Natural killer cell (primary cell): ENCODE results near the gene TMEM115. TPM values are rescaled to one million over a fixed set of nuclear protein-coding genes. Genes with fewer than 3 reads are reported as not detected.

Experiments used
- ATAC-seq, 3 donors: fragments of 150-1000 bp in 2 of 3; fragments of 200-7000 bp in 1 of 3; cut with Tn5 transposase; 1 replicate in 1 of 3; 2 replicates in 2 of 3; pipeline ENCODE4 v1.10.0; 2021; ENCODE audit warnings: mild to moderate bottlenecking in 2 of 3, moderate library complexity in 2 of 3
- DNase-seq, 2 donors: peaks; one replicate each; pipeline versions ENCODE4 v3.0.0 to v3.0.0-alpha.2; 2013 to 2021; ENCODE audit warnings: mixed read lengths in 1 of 2
- H3K27ac ChIP-seq: one replicate; pipeline ENCODE4 v1.5.1; 2013; ENCODE audit warnings: mild to moderate bottlenecking, low read length
- H3K27me3 ChIP-seq: one replicate; pipeline ENCODE4 v1.6.1; 2013; ENCODE audit warnings: low read length; ENCODE audit not compliant: control insufficient read depth, insufficient read depth
- H3K36me3 ChIP-seq: one replicate; pipeline ENCODE4 v1.6.1; 2013; ENCODE audit warnings: low read length; ENCODE audit not compliant: control insufficient read depth, insufficient read depth
- H3K4me1 ChIP-seq: one replicate; pipeline ENCODE4 v1.6.1; 2013; ENCODE audit warnings: low read length; ENCODE audit not compliant: control insufficient read depth, insufficient read depth
- H3K4me3 ChIP-seq: one replicate; pipeline ENCODE4 v1.5.1; 2013; ENCODE audit warnings: low read length
- H3K9me3 ChIP-seq: one replicate; pipeline ENCODE4 v1.6.1; 2013; ENCODE audit warnings: low read length; ENCODE audit not compliant: control insufficient read depth, insufficient read depth
- H3K27ac Mint-ChIP-seq, 2 donors: one replicate each; pipeline ENCODE4 v1.8.0; 2022; ENCODE audit warnings: mild to moderate bottlenecking in 2 of 2, mixed read lengths in 2 of 2, moderate library complexity in 1 of 2
- H3K27me3 Mint-ChIP-seq, 2 donors: one replicate each; pipeline ENCODE4 v1.8.0; 2022; ENCODE audit warnings: low read depth in 2 of 2, mixed read lengths in 2 of 2
- H3K36me3 Mint-ChIP-seq: one replicate; pipeline ENCODE4 v1.8.0; 2022; ENCODE audit warnings: mixed read lengths
- H3K4me1 Mint-ChIP-seq, 2 donors: one replicate each; pipeline ENCODE4 v1.8.0; 2022; ENCODE audit warnings: mixed read lengths in 2 of 2
- H3K4me3 Mint-ChIP-seq: one replicate; pipeline ENCODE4 v1.8.0; 2022; ENCODE audit warnings: mild to moderate bottlenecking, moderate library complexity, mixed read lengths
- H3K9me3 Mint-ChIP-seq, 2 donors: one replicate each; pipeline ENCODE4 v1.8.0; 2022; ENCODE audit warnings: mixed read lengths in 2 of 2
- CTCF ChIP-seq: fragments of 200-600 bp; IDR thresholded peaks from one replicate; pipeline ENCODE4 v1.8.0; 2022; ENCODE audit warnings: antibody characterized with exemption
- WGBS: methylation state at CpG from one replicate; pipeline ENCODE4 v1.1.7; 2013; ENCODE audit warnings: missing lambda C conversion rate; ENCODE audit not compliant: insufficient coverage; 5-methylcytosine and 5-hydroxymethylcytosine counted together
- intact Hi-C: fragments of 100-400 bp; cut with micrococcal nuclease; formaldehyde crosslinking; loops from one replicate; pipeline ENCODE4 v1.14.2; 2022
- total RNA-seq, 4 donors: library from RNA; stranded (reverse); fragments of 120-200 nt in 1 of 4; gene quantifications; one replicate each; pipeline versions ENCODE4 v1.2.3 to v1.2.4, GENCODE V29; 2013 to 2022

Gene TMEM115
- total RNA-seq, 3 donors from 2014 or later (not counting 1 experiment from before 2014, with no cell fraction given) = 15.3 to 24.3 (median 22.7) TPM

GRCh38 chr3:50390508-50391224 lies 31.3 kb upstream of the TMEM115 start:
- H3K4me1 Mint-ChIP-seq = peaks cover 16 to 28% of the 10 kb centered on the region in 2 donors
- no peaks in the 10 kb centered on the region for H3K36me3 Mint-ChIP-seq
- ATAC-seq (no peak), DNase-seq (no peak)
- TF ChIP-seq CTCF = no peak
- no peaks in the 10 kb centered on the region for H3K9me3 Mint-ChIP-seq
- 78% methylated on average over 11 of the region's 12 CpGs for WGBS
- H3K27me3 Mint-ChIP-seq = no peaks in the 10 kb centered on the region
- no peak overlapping the region for H3K4me3 Mint-ChIP-seq
- intact Hi-C loops = no loop called here
- no peak overlapping the region for H3K4me3 ChIP-seq
- no peaks in the 10 kb centered on the region for H3K9me3 ChIP-seq
- H3K27me3 ChIP-seq = no peaks in the 10 kb centered on the region
- H3K4me1 ChIP-seq = peaks cover 30% of the 10 kb centered on the region
- H3K27ac Mint-ChIP-seq = no peak overlapping the region
- no peaks in the 10 kb centered on the region for H3K36me3 ChIP-seq
- no peak overlapping the region for H3K27ac ChIP-seq

- Histone ChIP-seq H3K4me1 (peaks cover 27% of the 10 kb centered on the region), H3K9me3 (no peaks in the 10 kb centered on the region), H3K36me3 (no peaks in the 10 kb centered on the region), H3K4me3 (no peak overlapping the region), H3K27ac (no peak overlapping the region), H3K27me3 (no peaks in the 10 kb centered on the region)
- Mint-ChIP-seq H3K9me3 (no peaks in the 10 kb centered on the region), H3K36me3 (no peaks in the 10 kb centered on the region), H3K27ac (no peak overlapping the region), H3K4me1 (peaks cover 16 to 31% of the 10 kb centered on the region in 2 donors), H3K27me3 (no peaks in the 10 kb centered on the region), H3K4me3 (no peak overlapping the region)
- no peak for DNase-seq
- intact Hi-C loops = no loop called here
- no peak for TF ChIP-seq CTCF
- no peak for ATAC-seq
- 91% methylated on average over 6 of the region's 6 CpGs for WGBS
Observed at GRCh38 chr3:50389414-50389767, 30.1 kb upstream of the TMEM115 start.

GRCh38 chr3:50388720-50389413 lies 29.5 kb upstream of the TMEM115 start:
- no peaks in the 10 kb centered on the region for H3K9me3 ChIP-seq
- H3K27ac Mint-ChIP-seq = no peak overlapping the region
- no peaks in the 10 kb centered on the region for H3K27me3 Mint-ChIP-seq
- no peak for TF ChIP-seq CTCF
- peaks cover 16 to 28% of the 10 kb centered on the region in 2 donors for H3K4me1 Mint-ChIP-seq
- intact Hi-C loops = no loop called here
- ATAC-seq (no peak), DNase-seq (no peak)
- no peak overlapping the region for H3K27ac ChIP-seq
- no peaks in the 10 kb centered on the region for H3K36me3 Mint-ChIP-seq
- peaks cover 27% of the 10 kb centered on the region for H3K4me1 ChIP-seq
- H3K4me3 Mint-ChIP-seq = no peak overlapping the region
- H3K27me3 ChIP-seq = no peaks in the 10 kb centered on the region
- H3K4me3 ChIP-seq = no peak overlapping the region
- WGBS = 88% methylated on average over 15 of the region's 22 CpGs
- no peaks in the 10 kb centered on the region for H3K9me3 Mint-ChIP-seq
- no peaks in the 10 kb centered on the region for H3K36me3 ChIP-seq
